Measurements from ENCODE around the gene ABHD16A.
"Not testable (repeated sequence)": the region's sequence is repeated elsewhere in the genome, so short reads cannot be mapped to it uniquely, and the experiment has no call there.

Gene ABHD16A

GRCh38 chr6:31713465-31713864, 10.3 kb upstream of the ABHD16A start:
- POLR2A ChIA-PET, result interaction anchor here (0.8 to 5.2 kb wide), 9 partner anchors 10 to 133 kb away, joined by 3 to 43 read pairs (median 4); partner anchors contain the start of genes ABHD16A, GPANK1, MPIG6B and MSH5
- no peak for DNase-seq (ENCODE audit: extremely low spot score)
- CTCF ChIA-PET, result interaction anchor here (0.6 to 2.2 kb wide), 3 partner anchors 16 to 56 kb away, joined by 4 to 13 read pairs (median 8); partner anchors contain the start of gene DDAH2
- TF ChIP-seq L3MBTL2 (conservative IDR thresholded peaks at IDR 0.05) (no peak), ELF4 (IDR thresholded peaks at IDR 0.05) (no peak)
- TF ChIP-seq, protein P1, sequence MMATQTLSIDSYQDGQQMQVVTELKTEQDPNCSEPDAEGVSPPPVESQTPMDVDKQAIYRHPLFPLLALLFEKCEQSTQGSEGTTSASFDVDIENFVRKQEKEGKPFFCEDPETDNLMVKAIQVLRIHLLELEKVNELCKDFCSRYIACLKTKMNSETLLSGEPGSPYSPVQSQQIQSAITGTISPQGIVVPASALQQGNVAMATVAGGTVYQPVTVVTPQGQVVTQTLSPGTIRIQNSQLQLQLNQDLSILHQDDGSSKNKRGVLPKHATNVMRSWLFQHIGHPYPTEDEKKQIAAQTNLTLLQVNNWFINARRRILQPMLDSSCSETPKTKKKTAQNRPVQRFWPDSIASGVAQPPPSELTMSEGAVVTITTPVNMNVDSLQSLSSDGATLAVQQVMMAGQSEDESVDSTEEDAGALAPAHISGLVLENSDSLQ (IDR thresholded peaks at IDR 0.05), result no peak

DNA sequence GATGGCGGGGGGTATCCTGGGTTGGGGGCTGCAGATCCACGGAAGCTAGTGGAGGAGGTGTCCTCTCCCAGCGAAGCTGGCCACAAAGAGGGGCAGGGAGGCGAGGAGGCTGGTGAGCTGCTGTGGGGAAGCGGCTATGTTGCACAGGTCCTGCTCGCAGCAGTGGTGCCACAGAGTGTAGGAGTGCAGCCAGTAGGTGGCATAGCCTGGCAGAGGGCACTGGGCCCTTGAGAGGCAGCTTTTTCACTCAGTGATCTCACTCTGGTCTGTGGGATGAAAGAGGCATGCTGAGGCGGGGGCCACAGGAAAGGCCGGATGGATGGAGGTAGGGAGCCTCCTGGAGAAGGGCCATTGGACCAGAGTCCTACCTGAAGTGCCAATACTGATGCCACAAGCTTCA, 9.2 kb upstream of the ABHD16A start:
- no peak for TF ChIP-seq SUZ12 (IDR thresholded peaks at IDR 0.05)
- TF ChIP-seq CTBP1 (IDR thresholded peaks at IDR 0.05; ENCODE audit: borderline replicate concordance), result no peak
- TF ChIP-seq, protein P1 (IDR thresholded peaks at IDR 0.05), result no peak
- no peak for TF ChIP-seq FOXK2 (IDR thresholded peaks at IDR 0.05)
- no peak for TF ChIP-seq BHLHE40 (IDR thresholded peaks at IDR 0.05; ENCODE audit: borderline replicate concordance)
- no peak for TF ChIP-seq TARDBP (IDR thresholded peaks at IDR 0.05)
- TF ChIP-seq HDGF (IDR thresholded peaks at IDR 0.05; ENCODE audit: borderline replicate concordance), result no peak
- no peak for TF ChIP-seq SP1 (IDR thresholded peaks at IDR 0.05)
- no peak for TF ChIP-seq FOXM1 (IDR thresholded peaks at IDR 0.05; ENCODE audit: borderline replicate concordance)
- TF ChIP-seq L3MBTL2 (conservative IDR thresholded peaks at IDR 0.05), result no peak
- TF ChIP-seq ZNF384 (IDR thresholded peaks at IDR 0.05), result no peak
- CTCF ChIA-PET, result no interaction called here
- POLR2A ChIA-PET, result interaction anchor here (1.3 to 5.2 kb wide), 2 partner anchors 9 to 27 kb away, joined by 6 to 43 read pairs; partner anchors contain the start of genes ABHD16A and MSH5
- no peak for DNase-seq (ENCODE audit: extremely low spot score)

- no peak for DNase-seq (ENCODE audit: extremely low spot score)
- POLR2A ChIA-PET, result interaction anchor here (0.9 to 5.2 kb wide), 4 partner anchors 8 to 104 kb away, joined by 3 to 43 read pairs (median 5); partner anchors contain the start of genes ABHD16A, DDAH2, HSPA1A and HSPA1L
- CTCF ChIA-PET, result interaction anchor here (0.7 to 0.8 kb wide), 2 partner anchors 119 to 170 kb away, joined by 3 to 4 read pairs; no protein-coding TSS in a partner anchor
- TF ChIP-seq SP1 (IDR thresholded peaks at IDR 0.05) (no peak), BHLHE40 (IDR thresholded peaks at IDR 0.05; ENCODE audit: borderline replicate concordance) (no peak), FOXK2 (IDR thresholded peaks at IDR 0.05) (no peak), ARNT (IDR thresholded peaks at IDR 0.05) (no peak), ELF4 (IDR thresholded peaks at IDR 0.05) (no peak), FOXA1 (IDR thresholded peaks at IDR 0.05) (no peak), ZNF384 (IDR thresholded peaks at IDR 0.05) (no peak), SUZ12 (IDR thresholded peaks at IDR 0.05) (no peak), FOXM1 (IDR thresholded peaks at IDR 0.05; ENCODE audit: borderline replicate concordance) (no peak), TARDBP (IDR thresholded peaks at IDR 0.05) (no peak), CTBP1 (IDR thresholded peaks at IDR 0.05; ENCODE audit: borderline replicate concordance) (no peak), L3MBTL2 (conservative IDR thresholded peaks at IDR 0.05) (no peak), NFRKB (IDR thresholded peaks at IDR 0.05) (no peak), LEF1 (IDR thresholded peaks at IDR 0.05; ENCODE audit: borderline replicate concordance) (no peak), HDGF (IDR thresholded peaks at IDR 0.05; ENCODE audit: borderline replicate concordance) (no peak)
- TF ChIP-seq, protein P1 (IDR thresholded peaks at IDR 0.05), result no peak
Measured at GRCh38 chr6:31711233-31711632, 8.1 kb upstream of the ABHD16A start.

DNA sequence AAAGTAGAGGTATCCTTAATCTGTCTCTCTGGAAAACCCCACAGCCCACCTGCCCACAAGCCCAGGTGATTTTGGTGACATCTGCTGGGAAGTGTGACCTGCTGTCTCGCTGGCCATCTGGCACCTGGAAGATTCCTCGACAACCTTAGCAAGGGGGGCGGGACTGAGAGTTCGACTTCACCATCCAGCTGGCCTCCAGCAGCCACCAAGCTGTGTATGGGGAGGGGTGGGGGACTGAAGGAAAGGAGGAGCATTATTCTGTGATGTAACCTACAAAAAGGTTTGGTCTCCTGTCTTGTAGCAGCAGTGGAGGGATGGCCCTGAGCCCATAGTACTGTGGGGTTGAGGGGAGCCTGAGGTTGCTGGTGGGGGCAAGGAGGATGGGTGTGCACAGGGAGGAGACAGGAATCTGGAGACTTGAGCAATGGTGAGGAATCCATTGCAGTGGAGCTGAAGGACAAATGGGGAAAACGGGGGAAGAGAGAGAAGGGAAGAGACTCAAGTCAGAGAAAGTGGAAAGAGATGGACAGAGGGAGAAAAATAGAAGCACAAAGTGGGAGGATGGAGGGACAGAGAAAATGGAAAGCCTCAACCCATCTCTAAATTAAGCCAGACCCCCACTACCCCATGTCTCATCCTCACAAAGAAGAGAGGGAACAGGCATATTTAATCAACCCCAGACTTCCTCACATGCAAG, 7.5 kb upstream of the ABHD16A start:
- no peak for DNase-seq (ENCODE audit: extremely low spot score)
- TF ChIP-seq ARNT (IDR thresholded peaks at IDR 0.05) (no peak), FOXM1 (IDR thresholded peaks at IDR 0.05; ENCODE audit: borderline replicate concordance) (no peak), LEF1 (IDR thresholded peaks at IDR 0.05; ENCODE audit: borderline replicate concordance) (no peak), FOXK2 (IDR thresholded peaks at IDR 0.05) (no peak), L3MBTL2 (conservative IDR thresholded peaks at IDR 0.05) (no peak), HDGF (IDR thresholded peaks at IDR 0.05; ENCODE audit: borderline replicate concordance) (no peak), SUZ12 (IDR thresholded peaks at IDR 0.05) (no peak), SP1 (IDR thresholded peaks at IDR 0.05) (no peak), BHLHE40 (IDR thresholded peaks at IDR 0.05; ENCODE audit: borderline replicate concordance) (no peak), FOXA1 (IDR thresholded peaks at IDR 0.05) (no peak), NFRKB (IDR thresholded peaks at IDR 0.05) (no peak), ZNF384 (IDR thresholded peaks at IDR 0.05) (no peak), TARDBP (IDR thresholded peaks at IDR 0.05) (no peak), ELF4 (IDR thresholded peaks at IDR 0.05) (no peak), CTBP1 (IDR thresholded peaks at IDR 0.05; ENCODE audit: borderline replicate concordance) (no peak)
- TF ChIP-seq, protein P1 (IDR thresholded peaks at IDR 0.05), result no peak
- ChIA-PET POLR2A (interaction anchor here (0.9 to 5.2 kb wide), 3 partner anchors 7 to 104 kb away, joined by 3 to 43 read pairs (median 4); partner anchors contain the start of genes ABHD16A, DDAH2, HSPA1A and HSPA1L), CTCF (interaction anchor here (0.7 kb wide), 1 partner anchor 169 kb away, joined by 4 read pairs; no protein-coding TSS in a partner anchor)

- DNase-seq (ENCODE audit: extremely low spot score); POLR2A ChIA-PET: not testable (repeated sequence)
- CTCF ChIA-PET, result interaction anchor here (0.7 kb wide), 1 partner anchor 133 kb away, joined by 3 read pairs; no protein-coding TSS in a partner anchor
Measured at GRCh38 chr6:31709157-31709556, 6.0 kb upstream of the ABHD16A start.

Data from HEK293T (cell line).